T-helper 1 cell treated with Interleukin-12 subunit alpha and Interleukin-12 subunit beta and Interleukin-4 antibody, amounts not matched to agents 30 μg/mL and 1 μg/mL, for 36 hours (primary cell): ENCODE data around the gene HPS1.

Experiments
- H3K27ac Mint-ChIP-seq: one replicate; pipeline ENCODE4 v1.8.0; 2021; ENCODE audit warnings: mild to moderate bottlenecking, mixed read lengths
- H3K27me3 Mint-ChIP-seq: one replicate; pipeline ENCODE4 v1.8.0; 2021; ENCODE audit warnings: low read depth, mixed read lengths
- H3K36me3 Mint-ChIP-seq: one replicate; pipeline ENCODE4 v1.8.0; 2021; ENCODE audit warnings: low read depth, mixed read lengths
- H3K4me1 Mint-ChIP-seq: one replicate; pipeline ENCODE4 v1.8.0; 2021; ENCODE audit warnings: low read depth, mixed read lengths
- H3K4me3 Mint-ChIP-seq: one replicate; pipeline ENCODE4 v1.8.0; 2021; ENCODE audit warnings: mild to moderate bottlenecking, moderate library complexity, mixed read lengths
- H3K9me3 Mint-ChIP-seq: one replicate; pipeline ENCODE4 v1.8.0; 2021; ENCODE audit warnings: mixed read lengths

The HPS1 gene

DNA sequence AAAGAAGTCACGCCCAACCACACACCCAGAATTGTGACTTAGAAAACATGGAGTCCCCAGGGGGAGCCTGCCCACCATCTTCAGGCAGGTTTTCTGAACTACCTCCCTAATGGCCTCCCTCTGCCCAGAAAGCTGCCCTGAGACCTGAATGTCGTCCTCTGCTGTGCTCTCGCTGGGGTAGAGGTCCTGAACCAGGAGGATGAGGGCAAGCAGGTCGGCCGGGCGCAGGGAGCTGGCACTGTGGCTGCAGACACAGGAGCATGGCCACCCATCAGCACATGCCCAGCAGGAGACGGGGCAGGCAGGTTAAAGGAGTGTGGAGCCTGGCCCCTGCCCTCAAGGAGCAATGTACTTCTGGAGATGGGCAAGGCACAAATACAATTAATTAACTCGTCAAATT is 16.3 kb downstream of the HPS1 start:
- Mint-ChIP-seq H3K9me3 (peaks cover 9% of the 10 kb centered on the region), H3K27ac (no peak overlapping the region), H3K4me1 (no peaks in the 10 kb centered on the region), H3K4me3 (no peak overlapping the region), H3K36me3 (peaks cover 35% of the 10 kb centered on the region), H3K27me3 (no peaks in the 10 kb centered on the region)

DNA sequence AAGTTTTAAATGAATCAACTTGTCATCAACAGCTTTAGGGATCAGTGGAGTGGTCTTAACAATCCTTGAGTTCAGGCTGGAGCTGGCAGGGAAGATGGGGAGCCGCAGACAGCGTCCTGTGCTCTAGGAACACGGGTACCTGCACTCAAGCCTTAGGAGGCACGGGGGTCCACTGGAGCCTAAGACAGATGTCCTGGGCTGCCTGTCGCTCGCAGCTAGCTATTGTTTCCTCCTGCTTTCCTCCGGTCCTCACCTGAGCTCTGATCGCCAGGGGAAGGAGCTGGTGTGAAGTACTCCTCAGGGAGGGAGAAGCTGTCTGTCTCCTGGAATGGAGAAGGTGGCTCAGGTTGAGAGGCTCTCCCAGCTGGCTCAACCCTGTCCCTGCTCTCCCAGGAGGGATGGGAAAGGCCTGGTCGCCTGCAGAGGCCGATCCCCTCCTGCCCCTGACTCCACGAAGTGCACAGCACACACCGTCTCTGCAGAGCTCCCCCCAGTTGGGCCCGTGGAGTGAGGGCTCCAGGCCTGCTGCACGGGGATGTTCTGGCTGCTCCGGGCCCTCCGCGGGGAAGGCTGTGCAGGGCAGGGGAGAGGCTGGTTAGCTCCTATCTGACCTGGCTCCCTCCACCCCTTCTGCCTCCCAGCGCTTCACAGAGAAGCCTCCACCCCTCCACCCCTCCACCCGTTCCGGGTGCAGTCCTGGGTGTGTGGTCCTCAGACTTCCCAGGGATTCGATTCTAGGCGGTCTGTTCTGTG is 17.2 kb downstream of the HPS1 start:
- peaks cover 9% of the 10 kb centered on the region for H3K9me3 Mint-ChIP-seq
- H3K27ac Mint-ChIP-seq: no peak overlapping the region
- H3K27me3 Mint-ChIP-seq: no peaks in the 10 kb centered on the region
- peaks cover 28% of the 10 kb centered on the region for H3K36me3 Mint-ChIP-seq
- no peaks in the 10 kb centered on the region for H3K4me1 Mint-ChIP-seq
- H3K4me3 Mint-ChIP-seq: no peak overlapping the region

DNA sequence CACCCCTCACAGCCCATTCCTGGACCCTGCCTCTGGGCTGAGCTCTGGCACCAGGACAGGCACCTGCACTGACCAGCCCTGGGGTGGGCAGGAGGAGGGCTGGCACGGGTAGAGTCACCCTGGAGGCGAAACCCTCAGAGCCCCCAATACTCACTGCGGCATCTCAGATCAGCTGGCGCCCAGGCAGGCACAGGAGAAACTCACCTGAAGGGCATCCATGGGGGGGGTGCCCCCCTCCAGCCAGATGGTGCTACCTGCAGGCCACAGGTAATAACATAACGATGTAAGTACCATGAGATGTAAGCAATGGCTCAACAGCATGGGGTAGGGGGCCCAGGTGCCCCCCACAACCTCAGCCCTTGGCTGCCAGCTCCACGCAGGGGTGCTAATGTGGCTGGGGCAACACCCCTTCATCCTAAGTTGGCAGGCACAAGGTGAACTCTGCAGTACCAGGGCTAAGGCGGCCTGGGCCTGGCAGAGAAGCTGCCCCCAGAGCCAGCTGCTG is 19.7 kb downstream of the HPS1 start:
- Mint-ChIP-seq H3K27me3 (no peaks in the 10 kb centered on the region), H3K36me3 (peaks cover 20% of the 10 kb centered on the region), H3K27ac (no peak overlapping the region), H3K4me3 (no peak overlapping the region), H3K9me3 (peaks cover 3% of the 10 kb centered on the region), H3K4me1 (no peaks in the 10 kb centered on the region)

DNA sequence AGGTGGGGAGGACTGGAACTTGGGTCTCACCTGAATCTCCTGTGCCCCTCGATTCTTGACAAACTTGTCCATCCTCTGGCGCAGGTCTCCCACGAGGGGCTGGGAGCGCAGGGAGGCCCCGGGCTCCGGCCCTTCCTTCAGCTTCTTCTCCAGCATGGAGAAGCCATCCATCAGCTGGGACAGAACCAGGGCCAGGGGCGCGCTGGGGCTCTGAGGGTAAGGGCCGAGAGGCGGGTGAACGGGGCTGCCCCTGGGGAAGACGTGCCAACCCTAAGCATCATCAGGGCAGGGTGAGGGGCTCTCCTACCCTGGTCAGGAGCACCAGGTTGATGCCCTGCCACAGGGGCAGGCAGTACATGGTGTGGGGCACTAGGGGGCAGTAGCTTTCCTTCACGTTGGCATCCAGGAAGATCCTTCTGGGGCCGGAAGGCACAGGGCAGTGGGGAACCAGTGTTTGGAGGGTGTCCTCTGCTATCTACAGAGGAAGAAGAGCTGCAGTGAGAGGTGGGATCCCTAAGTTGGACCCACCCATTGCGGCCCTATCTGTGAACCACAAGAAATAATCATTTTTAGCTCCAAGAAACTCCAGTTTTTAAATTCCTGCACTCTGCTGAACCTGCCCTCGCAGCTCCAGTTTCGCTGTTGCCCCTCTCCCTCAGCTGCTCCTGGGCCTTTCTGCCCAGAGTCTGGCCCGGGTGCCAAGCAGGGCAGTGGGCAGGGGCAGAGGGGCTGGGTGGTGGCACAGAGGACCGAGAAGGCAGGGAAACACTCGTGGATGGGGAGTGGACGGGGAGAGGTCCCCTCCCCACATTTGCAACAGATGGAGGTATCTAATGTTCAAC is 21.0 kb downstream of the HPS1 start:
- H3K4me1 Mint-ChIP-seq: no peaks in the 10 kb centered on the region
- H3K27me3 Mint-ChIP-seq: no peaks in the 10 kb centered on the region
- no peak overlapping the region for H3K27ac Mint-ChIP-seq
- H3K4me3 Mint-ChIP-seq: no peak overlapping the region
- H3K36me3 Mint-ChIP-seq: peaks cover 11% of the 10 kb centered on the region
- no peaks in the 10 kb centered on the region for H3K9me3 Mint-ChIP-seq

DNA sequence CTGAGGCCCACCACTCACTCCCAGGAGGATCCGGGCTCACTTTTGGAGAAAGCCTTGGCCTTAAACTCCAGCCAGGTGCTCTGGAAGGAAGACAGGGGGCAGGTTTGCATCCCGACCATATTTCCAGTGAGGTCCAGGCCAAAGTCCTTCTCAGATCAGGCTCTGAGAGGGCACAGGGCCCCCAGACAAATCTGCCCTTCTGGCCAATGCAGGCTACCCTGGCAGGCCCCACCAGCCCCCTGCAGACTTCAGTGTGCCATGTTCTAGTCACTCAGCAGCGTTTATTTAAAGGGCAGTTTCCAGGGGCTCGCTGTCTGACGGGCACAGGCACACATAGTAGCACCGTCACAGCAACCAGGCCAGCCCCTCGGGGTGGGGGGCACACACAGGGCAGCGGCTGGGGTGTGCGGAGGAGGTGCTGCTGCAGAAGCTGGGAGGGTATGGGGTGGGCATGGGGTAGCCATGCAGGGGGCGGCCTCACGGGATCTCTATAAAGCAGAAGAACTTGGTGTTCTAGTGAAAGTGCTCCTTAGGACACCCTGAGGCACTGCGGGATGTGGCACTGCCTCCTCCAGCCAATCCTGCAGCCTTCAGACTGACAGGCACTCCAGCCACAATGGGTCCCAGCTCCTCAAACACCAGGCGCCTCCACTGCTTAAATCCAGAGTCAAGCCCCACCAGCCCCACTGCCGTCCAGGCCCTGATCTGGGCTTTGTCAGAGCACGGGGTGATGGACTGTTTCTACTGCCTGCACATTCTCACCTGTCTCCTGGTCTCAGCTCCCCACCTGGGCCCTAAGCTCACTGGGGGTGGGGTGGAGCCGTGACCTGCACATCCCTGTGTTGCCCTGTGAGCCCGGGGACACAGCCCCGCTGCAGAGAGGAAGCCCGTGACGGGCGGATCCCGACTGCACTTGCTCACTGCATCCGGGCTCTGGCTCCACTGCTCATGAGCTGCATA is 22.2 kb downstream of the HPS1 start:
- Mint-ChIP-seq H3K36me3 (peaks cover 8% of the 10 kb centered on the region), H3K4me3 (no peak overlapping the region), H3K27ac (no peak overlapping the region), H3K9me3 (no peaks in the 10 kb centered on the region), H3K27me3 (no peaks in the 10 kb centered on the region), H3K4me1 (no peaks in the 10 kb centered on the region)

DNA sequence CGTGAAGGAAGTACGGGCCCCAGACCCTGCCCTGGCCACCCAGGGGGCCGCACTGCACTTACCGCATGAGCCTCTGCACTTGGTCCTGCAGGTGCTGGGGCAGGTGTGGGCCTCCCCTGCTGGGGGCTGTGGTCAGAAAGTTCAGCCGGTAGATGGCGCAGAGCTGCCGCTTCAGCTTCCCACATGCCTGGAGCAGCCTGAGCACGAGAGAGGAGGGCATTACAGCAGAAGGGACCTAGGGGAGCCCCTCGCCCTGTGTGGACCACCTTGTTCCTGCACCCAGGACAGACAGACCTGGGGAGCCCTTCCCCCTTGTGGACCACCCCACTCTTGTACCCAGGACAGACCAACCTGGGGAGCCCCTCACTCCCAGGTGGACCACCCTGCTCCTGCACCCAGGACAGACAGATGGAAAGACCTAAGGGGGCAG is 23.0 kb downstream of the HPS1 start:
- H3K4me3 Mint-ChIP-seq: no peak overlapping the region
- no peaks in the 10 kb centered on the region for H3K9me3 Mint-ChIP-seq
- no peaks in the 10 kb centered on the region for H3K4me1 Mint-ChIP-seq
- H3K27ac Mint-ChIP-seq: no peak overlapping the region
- H3K27me3 Mint-ChIP-seq: no peaks in the 10 kb centered on the region
- H3K36me3 Mint-ChIP-seq: peaks cover 13% of the 10 kb centered on the region

DNA sequence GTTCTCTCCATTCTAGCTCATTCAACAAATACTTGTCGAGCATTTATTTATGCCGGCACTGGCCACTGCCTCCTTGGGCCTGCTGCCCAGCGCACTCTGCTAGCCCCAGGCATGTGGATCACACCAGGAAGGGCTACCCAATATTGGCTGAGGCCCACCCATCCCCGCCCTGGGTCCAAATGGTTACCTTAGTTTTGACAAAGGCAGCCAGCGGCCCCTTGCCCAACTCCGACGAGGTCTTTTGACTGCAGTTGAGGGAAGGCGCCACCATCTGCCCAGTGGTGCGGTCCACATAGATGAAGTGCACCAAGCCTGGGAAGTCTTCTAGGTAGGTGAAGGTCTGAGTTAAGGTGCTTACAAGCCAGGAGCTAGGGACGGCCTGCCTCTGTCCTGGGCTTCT is 24.6 kb downstream of the HPS1 start:
- Mint-ChIP-seq H3K4me1 (no peaks in the 10 kb centered on the region), H3K9me3 (no peaks in the 10 kb centered on the region), H3K36me3 (peaks cover 13% of the 10 kb centered on the region), H3K27ac (no peak overlapping the region), H3K4me3 (no peak overlapping the region), H3K27me3 (no peaks in the 10 kb centered on the region)

DNA sequence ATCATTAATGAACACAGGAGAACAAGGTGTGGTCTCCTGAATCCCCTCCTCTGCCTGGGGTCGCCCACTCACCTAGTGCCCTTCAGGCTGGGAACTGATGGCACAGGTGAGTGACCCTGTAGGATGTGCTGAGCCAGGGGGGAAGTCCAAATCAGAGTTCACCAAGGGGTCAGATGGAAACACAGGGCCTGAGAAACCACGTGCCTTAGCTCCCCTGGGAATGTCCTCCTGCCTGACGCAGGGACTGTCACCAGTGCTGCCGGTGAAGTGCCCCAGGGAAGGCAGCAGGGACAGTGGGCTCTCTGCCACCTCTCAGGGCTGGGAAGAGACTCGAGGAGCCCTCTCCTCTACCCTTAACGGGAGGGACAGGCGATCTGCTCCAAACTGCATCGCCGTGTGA is 25.9 kb downstream of the HPS1 start:
- H3K9me3 Mint-ChIP-seq: no peaks in the 10 kb centered on the region
- H3K4me3 Mint-ChIP-seq: no peak overlapping the region
- no peaks in the 10 kb centered on the region for H3K4me1 Mint-ChIP-seq
- H3K27me3 Mint-ChIP-seq: no peaks in the 10 kb centered on the region
- peaks cover 13% of the 10 kb centered on the region for H3K36me3 Mint-ChIP-seq
- H3K27ac Mint-ChIP-seq: no peak overlapping the region

DNA sequence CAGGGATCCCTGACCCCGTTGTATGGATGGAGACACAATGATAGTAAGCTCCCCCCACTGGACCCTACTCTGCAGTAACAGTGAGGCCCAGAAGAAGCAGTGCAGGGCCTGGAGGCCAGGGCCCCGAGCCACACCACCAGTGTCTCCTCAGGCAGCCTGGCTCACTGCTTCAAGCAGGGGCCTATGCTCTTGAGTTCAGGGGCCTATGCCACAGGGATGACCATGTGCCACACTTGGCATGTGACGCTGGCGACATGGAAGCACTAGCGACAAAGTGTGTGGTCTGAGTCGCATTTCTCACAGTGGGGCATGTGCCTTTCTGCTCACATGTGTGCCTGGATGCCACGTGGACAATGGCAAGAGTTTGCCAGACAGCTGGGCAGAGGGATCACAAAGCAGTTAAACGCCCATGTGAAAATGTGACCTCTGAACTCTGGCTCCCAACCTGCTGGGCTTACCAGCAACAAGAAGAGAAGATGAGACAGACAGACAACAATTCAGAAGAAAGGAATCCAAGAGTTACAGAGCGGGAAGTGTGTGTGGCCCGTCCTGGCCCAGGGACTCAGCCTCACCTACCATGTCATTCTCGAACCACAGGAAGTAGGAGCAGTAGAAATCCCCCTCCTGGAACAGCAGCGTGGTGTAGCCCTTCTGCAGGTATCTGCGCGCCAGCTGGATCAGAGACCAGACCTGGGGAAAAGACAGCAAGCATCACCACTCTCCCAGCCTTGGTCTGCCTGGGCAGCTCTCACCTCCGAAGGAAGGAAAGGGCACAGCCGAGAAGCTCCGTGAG is 27.1 kb downstream of the HPS1 start:
- H3K9me3 Mint-ChIP-seq: no peaks in the 10 kb centered on the region
- H3K36me3 Mint-ChIP-seq: peaks cover 13% of the 10 kb centered on the region
- H3K4me3 Mint-ChIP-seq: no peak overlapping the region
- no peak overlapping the region for H3K27ac Mint-ChIP-seq
- H3K4me1 Mint-ChIP-seq: peaks cover 4% of the 10 kb centered on the region
- no peaks in the 10 kb centered on the region for H3K27me3 Mint-ChIP-seq

DNA sequence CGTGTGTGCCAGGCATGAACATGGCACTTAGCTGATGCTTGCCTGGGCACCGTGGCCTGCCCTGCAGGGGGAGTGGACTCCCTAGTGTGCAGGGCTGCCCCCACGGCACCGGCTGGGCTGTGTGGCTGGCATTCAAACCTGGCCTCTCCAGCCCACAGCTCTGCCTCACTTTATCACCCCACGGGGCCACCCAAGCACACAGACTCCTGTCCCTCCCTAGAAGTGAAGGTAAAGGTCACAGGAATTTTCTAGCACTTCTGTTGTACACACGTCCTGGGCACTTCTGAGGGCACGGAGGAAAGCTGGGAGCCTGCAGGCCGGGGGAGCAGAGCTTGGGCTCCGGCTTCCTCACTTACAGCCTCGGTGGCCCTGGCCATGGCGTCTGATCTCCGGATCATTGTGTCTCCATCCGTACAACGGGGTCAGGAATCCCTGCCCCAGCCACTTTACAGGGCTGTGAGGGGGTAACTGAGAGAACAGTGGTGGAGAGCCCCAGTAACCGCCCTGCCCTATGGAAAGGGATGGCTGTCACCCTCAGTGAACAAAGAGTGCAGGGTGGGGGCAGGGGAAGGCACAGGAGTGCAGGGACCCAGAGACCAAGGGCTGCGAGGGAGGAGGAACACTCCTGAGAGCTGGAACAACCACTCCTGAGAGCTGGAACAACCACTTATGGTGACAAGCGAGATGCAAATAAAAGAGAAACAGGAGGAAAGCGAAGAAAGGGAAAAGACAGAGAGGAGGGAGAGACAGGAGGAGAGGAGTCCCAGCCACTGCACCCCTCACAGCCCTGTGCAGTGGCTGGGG is 27.9 kb downstream of the HPS1 start:
- H3K27ac Mint-ChIP-seq: no peak overlapping the region
- no peaks in the 10 kb centered on the region for H3K9me3 Mint-ChIP-seq
- no peaks in the 10 kb centered on the region for H3K27me3 Mint-ChIP-seq
- no peak overlapping the region for H3K4me3 Mint-ChIP-seq
- H3K36me3 Mint-ChIP-seq: peaks cover 13% of the 10 kb centered on the region
- peaks cover 7% of the 10 kb centered on the region for H3K4me1 Mint-ChIP-seq

DNA sequence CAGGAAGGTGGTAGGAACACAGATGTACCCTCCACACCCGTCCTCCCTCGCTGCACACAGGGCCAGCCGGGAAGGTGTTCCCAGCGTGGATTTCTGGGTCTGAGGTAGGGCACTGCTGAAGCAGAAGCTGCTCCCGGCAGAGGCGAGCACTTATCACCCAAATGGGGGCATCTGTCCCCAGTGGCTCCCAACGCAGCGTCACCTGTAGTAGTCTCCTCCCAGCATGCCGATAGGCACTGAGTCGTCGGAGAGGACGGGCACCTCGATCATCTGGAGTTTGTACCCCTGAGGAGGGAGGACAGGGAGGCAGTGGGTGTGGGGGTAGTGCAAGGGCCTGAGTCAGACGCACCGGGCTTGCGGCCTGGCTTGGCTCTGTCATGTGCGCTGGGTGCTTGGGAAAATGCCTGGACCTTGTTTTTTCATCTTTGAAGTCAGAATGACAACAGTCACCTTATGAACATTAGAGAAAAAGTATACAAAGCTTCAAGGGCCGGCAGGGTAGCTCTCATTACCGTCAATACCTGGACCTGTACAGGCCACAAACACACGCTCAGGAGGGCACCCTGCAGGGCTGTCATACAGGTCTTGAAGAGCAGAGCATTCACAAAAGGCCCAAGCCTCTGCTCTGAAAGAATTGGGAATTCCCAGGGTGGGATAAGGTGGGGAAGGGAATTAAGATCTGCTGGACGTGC is 28.6 kb downstream of the HPS1 start:
- Mint-ChIP-seq H3K36me3 (peaks cover 13% of the 10 kb centered on the region), H3K4me1 (peaks cover 7% of the 10 kb centered on the region), H3K9me3 (no peaks in the 10 kb centered on the region), H3K27ac (no peak overlapping the region), H3K4me3 (no peak overlapping the region), H3K27me3 (no peaks in the 10 kb centered on the region)

DNA sequence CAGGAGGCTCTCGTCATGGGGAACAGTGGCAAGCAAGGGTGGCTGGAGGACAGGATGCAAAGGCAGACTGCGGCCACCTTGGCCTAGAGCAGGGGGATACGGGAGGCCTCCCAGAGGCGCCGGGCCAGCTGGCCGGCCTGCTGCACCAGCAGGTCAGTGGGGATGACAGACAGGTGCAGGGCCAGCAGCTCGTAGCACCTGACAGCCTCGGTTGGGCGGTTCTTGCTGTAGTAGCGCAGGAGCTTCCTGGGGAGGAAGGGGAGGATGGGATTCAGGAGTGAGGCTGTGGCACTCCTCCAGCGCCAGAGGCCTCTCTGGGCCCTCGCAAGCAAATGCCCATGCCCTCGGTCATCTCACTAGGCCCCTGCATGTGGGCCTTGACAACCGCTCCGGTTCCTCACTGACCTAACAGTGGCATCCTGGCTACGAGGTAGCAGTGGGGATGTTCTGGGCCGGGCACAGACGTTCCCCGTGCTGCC is 29.2 kb downstream of the HPS1 start:
- Mint-ChIP-seq H3K9me3 (no peaks in the 10 kb centered on the region), H3K27ac (no peak overlapping the region), H3K27me3 (no peaks in the 10 kb centered on the region), H3K4me1 (peaks cover 7% of the 10 kb centered on the region), H3K4me3 (no peak overlapping the region), H3K36me3 (peaks cover 11% of the 10 kb centered on the region)
